ENCODE measurements around the gene RPSA.

The RPSA gene

GRCh38 chr3:39386318-39386717 lies 20.2 kb upstream of the RPSA start:
- H3K4me1 Mint-ChIP-seq = peaks cover 45% of the 10 kb centered on the region
- TF ChIP-seq CTCF (IDR thresholded peaks at IDR 0.05) = no peak

GRCh38 chr3:39387411-39387975 lies 19.0 kb upstream of the RPSA start:
- Mint-ChIP-seq H3K27me3 (ENCODE audit: low read depth, poor library complexity) (no peaks in the 10 kb centered on the region), H3K4me1 (peaks cover 42% of the 10 kb centered on the region), H3K27ac (no peak overlapping the region), H3K36me3 (ENCODE audit: low read depth) (peaks cover 30% of the 10 kb centered on the region), H3K4me3 (no peak overlapping the region), H3K9me3 (no peaks in the 10 kb centered on the region)
- DNase-seq = no peak
- TF ChIP-seq CTCF (IDR thresholded peaks at IDR 0.05) = no peak

More at GRCh38 chr3:39386318-39386717, 20.2 kb upstream of the RPSA start:
- peaks cover 21% of the 10 kb centered on the region for H3K36me3 Mint-ChIP-seq (ENCODE audit: low read depth)
- no peaks in the 10 kb centered on the region for H3K27me3 Mint-ChIP-seq (ENCODE audit: low read depth, poor library complexity)
- DNase-seq = no peak
- no peak overlapping the region for H3K27ac Mint-ChIP-seq
- H3K4me3 Mint-ChIP-seq = no peak overlapping the region
- no peaks in the 10 kb centered on the region for H3K9me3 Mint-ChIP-seq

GRCh38 chr3:39388153-39388552 lies 18.4 kb upstream of the RPSA start:
- DNase-seq = no peak
- Mint-ChIP-seq H3K9me3 (no peaks in the 10 kb centered on the region), H3K4me1 (peaks cover 35% of the 10 kb centered on the region), H3K27me3 (ENCODE audit: low read depth, poor library complexity) (no peaks in the 10 kb centered on the region), H3K36me3 (ENCODE audit: low read depth) (peaks cover 31% of the 10 kb centered on the region), H3K27ac (no peak overlapping the region), H3K4me3 (no peak overlapping the region)
- no peak for TF ChIP-seq CTCF (IDR thresholded peaks at IDR 0.05)

- TF ChIP-seq CTCF (IDR thresholded peaks at IDR 0.05) = no peak
- Mint-ChIP-seq H3K4me1 (peaks cover 33% of the 10 kb centered on the region), H3K4me3 (no peak overlapping the region), H3K27me3 (ENCODE audit: low read depth, poor library complexity) (no peaks in the 10 kb centered on the region), H3K9me3 (no peaks in the 10 kb centered on the region), H3K36me3 (ENCODE audit: low read depth) (peaks cover 34% of the 10 kb centered on the region), H3K27ac (peak overlapping the region; percentile 36)
- no peak for DNase-seq
Measured at GRCh38 chr3:39388741-39389248, 17.7 kb upstream of the RPSA start.

GRCh38 chr3:39390181-39390580 lies 16.3 kb upstream of the RPSA start:
- DNase-seq = no peak
- peaks cover 48% of the 10 kb centered on the region for H3K36me3 Mint-ChIP-seq (ENCODE audit: low read depth)
- peaks cover 24% of the 10 kb centered on the region for H3K4me1 Mint-ChIP-seq
- no peaks in the 10 kb centered on the region for H3K27me3 Mint-ChIP-seq (ENCODE audit: low read depth, poor library complexity)
- TF ChIP-seq CTCF (IDR thresholded peaks at IDR 0.05) = no peak
- H3K9me3 Mint-ChIP-seq = no peaks in the 10 kb centered on the region
- peak overlapping the region; percentile 12 for H3K27ac Mint-ChIP-seq
- H3K4me3 Mint-ChIP-seq = no peak overlapping the region

- Mint-ChIP-seq H3K27ac (peak overlapping the region; percentile 16), H3K4me1 (no peaks in the 10 kb centered on the region), H3K4me3 (no peak overlapping the region), H3K36me3 (ENCODE audit: low read depth) (peaks cover 74% of the 10 kb centered on the region), H3K27me3 (ENCODE audit: low read depth, poor library complexity) (no peaks in the 10 kb centered on the region), H3K9me3 (no peaks in the 10 kb centered on the region)
- DNase-seq = no peak
- no peak for TF ChIP-seq CTCF (IDR thresholded peaks at IDR 0.05)
Measured at GRCh38 chr3:39396690-39397089, 9.8 kb upstream of the RPSA start.
